Activated CD4-positive, alpha-beta T cell treated with anti-CD3 and anti-CD28 coated beads for 36 hours (primary cell): ENCODE measurements around the gene KLC1. TPM values are rescaled to one million over a fixed set of nuclear protein-coding genes. Genes with fewer than 3 reads are reported as not detected.

Source experiments
- ATAC-seq: fragments of 200-7000 bp; cut with Tn5 transposase; one replicate; pipeline ENCODE4 v1.10.0; 2021; ENCODE audit warnings: mild to moderate bottlenecking, moderate library complexity
- CTCF ChIA-PET: fragments of 350-600 bp; sonication (Branson Sonifier 250); formaldehyde crosslinking; loops from one replicate; lab custom pipeline; 2021; ENCODE audit warnings: antibody characterized with exemption; lab: Charles Lee
- POLR2A ChIA-PET: fragments of 350-600 bp; sonication (Branson Sonifier 250); formaldehyde crosslinking; loops from one replicate; lab custom pipeline; 2021; ENCODE audit warnings: antibody characterized with exemption, inconsistent platforms; lab: Charles Lee
- DNase-seq: peaks from one replicate; pipeline ENCODE4 v3.0.0-alpha.2; 2020
- H3K27ac Mint-ChIP-seq: one replicate; pipeline ENCODE4 v1.8.0; 2021; ENCODE audit warnings: mixed read lengths
- H3K27me3 Mint-ChIP-seq: one replicate; pipeline ENCODE4 v1.8.0; 2021; ENCODE audit warnings: mixed read lengths
- H3K36me3 Mint-ChIP-seq: one replicate; pipeline ENCODE4 v1.8.0; 2021; ENCODE audit warnings: low read depth, mixed read lengths
- H3K4me1 Mint-ChIP-seq: one replicate; pipeline ENCODE4 v1.8.0; 2021; ENCODE audit warnings: mixed read lengths
- H3K4me3 Mint-ChIP-seq: one replicate; pipeline ENCODE4 v1.8.0; 2021; ENCODE audit warnings: mild to moderate bottlenecking, moderate library complexity, mixed read lengths
- H3K9me3 Mint-ChIP-seq: one replicate; pipeline ENCODE4 v1.8.0; 2021; ENCODE audit warnings: low read depth, mixed read lengths
- intact Hi-C, 2 experiments: fragments of 100-400 bp; cut with DNase I in 1 of 2; cut with micrococcal nuclease in 1 of 2; formaldehyde crosslinking; loops; one replicate each; pipeline versions ENCODE4 v1.14.2 to v1.15.1; 2022 to 2024; cut with DNase I, micrococcal nuclease
- total RNA-seq, 2 experiments: library from RNA; stranded (reverse); gene quantifications; one replicate each; pipeline ENCODE4 v1.2.3, GENCODE V29; 2021

The KLC1 gene
- total RNA-seq, 2 experiments from 2014 or later, result 97.4 to 113 TPM

DNA sequence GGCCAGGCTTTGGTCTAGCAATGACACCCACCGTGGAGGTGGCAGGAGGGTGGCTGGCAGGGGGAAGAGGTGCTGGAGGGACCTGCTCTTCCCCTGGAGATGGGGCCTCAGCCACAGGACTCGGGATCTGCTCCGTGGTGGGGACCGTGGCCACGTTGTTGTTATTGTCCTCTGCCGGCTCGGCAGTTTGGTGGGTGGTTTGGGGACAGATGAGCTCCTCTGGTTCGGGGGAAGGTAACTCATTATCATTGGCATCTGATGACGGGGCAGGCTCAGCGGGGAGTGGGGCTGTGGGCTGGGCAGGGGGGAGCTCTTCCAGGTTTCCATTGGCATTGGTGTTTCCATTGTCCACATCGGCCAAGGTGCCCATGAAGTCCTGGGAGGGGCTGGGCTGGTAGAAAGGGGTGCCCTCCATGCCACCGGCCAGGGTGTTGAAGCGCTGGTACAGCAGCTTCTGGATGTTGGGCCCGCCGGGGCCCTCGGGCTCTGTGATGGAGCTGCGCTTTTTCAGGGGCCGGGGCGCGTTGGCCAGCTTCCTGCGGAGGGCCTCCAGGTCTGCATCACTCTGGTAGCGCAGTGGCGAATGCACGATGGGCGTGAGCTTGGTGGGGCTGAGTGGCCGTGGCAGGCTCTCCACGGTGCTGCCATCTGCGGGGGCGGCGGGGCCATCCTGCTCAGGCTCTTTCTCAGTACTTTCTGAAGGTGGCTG is 110.9 kb downstream of the KLC1 start:
- peaks cover 4% of the 10 kb centered on the region for H3K36me3 Mint-ChIP-seq
- CTCF ChIA-PET, result no interaction called here
- POLR2A ChIA-PET, result no interaction called here

DNA sequence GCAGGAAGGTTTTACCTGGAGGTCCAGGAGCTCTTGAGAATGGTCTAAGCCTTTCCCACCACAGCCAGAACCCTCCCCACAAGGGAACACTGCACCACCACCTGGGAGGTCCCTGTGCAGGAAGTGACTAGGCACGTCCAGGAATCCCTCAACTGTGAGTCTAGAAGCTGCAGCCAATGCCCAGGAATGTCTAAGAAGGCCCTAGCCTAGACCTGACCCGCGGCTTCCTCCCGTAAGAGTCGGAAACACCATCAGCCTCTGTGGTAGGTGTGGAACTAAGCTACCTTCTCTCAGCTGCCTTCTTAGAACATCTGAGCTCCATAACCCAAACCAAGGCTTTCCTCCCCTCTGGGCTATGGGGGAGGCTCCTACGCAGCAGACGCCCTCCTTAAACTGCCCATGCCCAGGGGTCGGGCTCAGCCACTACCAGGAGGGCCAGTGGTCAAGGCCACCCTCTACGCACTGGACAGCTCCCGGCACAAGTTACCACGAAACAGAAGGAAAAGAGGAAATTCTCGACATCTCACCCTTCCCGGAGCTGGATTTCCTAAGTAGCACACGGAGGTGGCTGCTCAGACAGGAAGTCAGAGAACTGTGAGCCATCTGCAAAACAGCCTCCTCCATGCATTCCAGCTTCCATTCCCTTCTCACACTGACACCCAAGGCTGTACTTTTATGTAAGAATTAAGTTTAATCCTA is 112.1 kb downstream of the KLC1 start:
- DNase-seq (no peak), ATAC-seq (no peak)
- ChIA-PET CTCF (interaction anchor here (0.6 kb wide), 1 partner anchor 125 kb away, joined by 3 read pairs; no protein-coding TSS in a partner anchor), POLR2A (no interaction called here)
- Mint-ChIP-seq H3K9me3 (no peaks in the 10 kb centered on the region), H3K4me3 (no peak overlapping the region), H3K27ac (no peak overlapping the region), H3K36me3 (peaks cover 4% of the 10 kb centered on the region), H3K4me1 (no peaks in the 10 kb centered on the region), H3K27me3 (no peaks in the 10 kb centered on the region)
- intact Hi-C loops, result no loop called here

More for the DNA sequence above, 110.9 kb downstream of the KLC1 start:
- no peaks in the 10 kb centered on the region for H3K9me3 Mint-ChIP-seq
- no peaks in the 10 kb centered on the region for H3K27me3 Mint-ChIP-seq
- ATAC-seq (no peak), DNase-seq (no peak)
- no peak overlapping the region for H3K27ac Mint-ChIP-seq
- intact Hi-C loops, result no loop called here
- H3K4me3 Mint-ChIP-seq, result no peak overlapping the region
- H3K4me1 Mint-ChIP-seq, result no peaks in the 10 kb centered on the region

DNA sequence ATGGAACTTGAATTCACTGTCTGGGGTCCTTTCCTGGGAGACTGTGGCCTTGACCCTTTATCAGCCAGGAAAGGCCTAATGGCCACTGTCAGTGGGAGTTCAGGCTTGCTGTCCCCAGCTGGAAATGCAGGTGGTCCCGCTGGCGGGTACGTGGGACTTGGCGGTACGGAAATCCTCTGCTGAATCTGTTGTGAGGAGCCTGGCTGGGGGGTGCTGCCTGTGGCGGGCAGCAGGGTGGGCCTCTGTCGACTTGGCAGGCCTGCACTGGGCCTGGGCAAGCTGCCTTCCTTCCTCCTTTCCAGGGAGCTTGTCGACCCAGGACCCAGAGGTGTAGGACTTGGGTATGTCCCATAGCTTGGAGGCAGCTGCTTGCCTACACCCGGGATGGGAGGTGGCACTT is 112.9 kb downstream of the KLC1 start:
- ChIA-PET POLR2A (no interaction called here), CTCF (interaction anchor here (1.4 kb wide), 1 partner anchor 11 kb away, joined by 4 read pairs; no protein-coding TSS in a partner anchor)
- no peaks in the 10 kb centered on the region for H3K27me3 Mint-ChIP-seq
- ATAC-seq (no peak), DNase-seq (no peak)
- intact Hi-C loops, result no loop called here
- H3K27ac Mint-ChIP-seq, result no peak overlapping the region
- peaks cover 6% of the 10 kb centered on the region for H3K36me3 Mint-ChIP-seq
- H3K4me3 Mint-ChIP-seq, result no peak overlapping the region
- no peaks in the 10 kb centered on the region for H3K4me1 Mint-ChIP-seq
- H3K9me3 Mint-ChIP-seq, result no peaks in the 10 kb centered on the region

DNA sequence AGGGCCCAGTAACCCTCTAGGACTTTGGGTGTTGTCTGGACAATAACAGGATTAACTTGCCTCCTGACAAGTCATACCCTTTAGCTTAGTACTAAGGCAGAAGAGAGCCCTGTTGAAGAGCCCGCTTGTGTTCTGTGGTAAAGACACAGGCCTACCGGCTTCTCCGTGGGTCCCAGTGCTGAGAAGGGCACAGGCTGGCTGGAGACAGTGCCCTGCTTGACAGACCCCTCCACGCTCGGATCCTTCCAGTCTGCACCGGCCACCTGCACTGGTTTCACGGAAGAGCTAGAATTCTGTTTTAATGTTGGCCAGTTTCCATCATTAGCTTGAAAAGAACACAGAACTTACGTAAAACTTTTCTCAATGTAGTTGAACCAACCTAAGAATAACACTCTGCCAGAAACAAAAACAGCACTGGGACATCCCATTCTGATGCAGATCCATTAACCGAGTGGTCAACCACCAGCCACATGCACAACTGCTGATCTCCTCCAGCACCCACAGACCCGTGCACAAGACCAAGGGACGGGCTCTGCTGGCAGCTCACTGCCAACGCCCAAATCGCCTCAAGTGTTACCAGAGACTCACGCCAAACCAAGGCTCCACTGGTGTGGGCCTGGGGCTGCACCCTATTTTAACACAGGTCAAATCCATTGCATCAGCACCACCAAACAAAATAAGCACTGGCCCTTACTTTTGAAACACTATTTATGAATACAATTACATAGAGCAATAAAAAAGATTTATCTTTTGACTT is 113.7 kb downstream of the KLC1 start:
- ATAC-seq, result no peak
- Mint-ChIP-seq H3K27ac (no peak overlapping the region), H3K27me3 (no peaks in the 10 kb centered on the region), H3K4me3 (no peak overlapping the region), H3K4me1 (no peaks in the 10 kb centered on the region), H3K9me3 (no peaks in the 10 kb centered on the region), H3K36me3 (peaks cover 6% of the 10 kb centered on the region)
- ChIA-PET CTCF (interaction anchor here (1.4 kb wide), 1 partner anchor 10 kb away, joined by 4 read pairs; no protein-coding TSS in a partner anchor), POLR2A (interaction anchor here (0.6 kb wide), 1 partner anchor 76 kb away, joined by 5 read pairs; no protein-coding TSS in a partner anchor)
- DNase-seq, result no peak
- intact Hi-C loops, result no loop called here

DNA sequence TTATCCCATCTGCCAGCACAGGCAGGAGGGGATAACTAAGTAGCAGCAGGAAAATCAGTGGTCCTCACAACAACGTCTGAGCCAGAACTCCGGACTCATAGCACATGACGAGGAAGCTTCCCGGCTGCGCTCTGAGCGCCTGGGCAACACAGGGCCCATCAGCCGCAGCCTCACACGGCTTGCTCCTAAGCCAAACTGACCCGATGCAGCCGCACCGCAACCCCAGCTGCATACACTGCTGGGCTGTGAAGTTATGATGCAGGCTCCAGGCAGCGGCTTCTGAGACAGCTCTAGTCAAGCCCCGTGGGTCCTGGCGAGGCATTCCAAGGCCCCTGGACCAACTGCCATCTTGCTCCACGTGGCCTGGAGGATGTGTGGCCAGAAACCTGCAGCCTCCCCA is 114.7 kb downstream of the KLC1 start:
- peaks cover 8% of the 10 kb centered on the region for H3K4me1 Mint-ChIP-seq
- H3K9me3 Mint-ChIP-seq, result no peaks in the 10 kb centered on the region
- no peaks in the 10 kb centered on the region for H3K27me3 Mint-ChIP-seq
- no peak overlapping the region for H3K27ac Mint-ChIP-seq
- H3K4me3 Mint-ChIP-seq, result no peak overlapping the region
- H3K36me3 Mint-ChIP-seq, result peaks cover 3% of the 10 kb centered on the region
- no peak for DNase-seq
- ChIA-PET CTCF (no interaction called here), POLR2A (no interaction called here)
- intact Hi-C loops, result no loop called here
- no peak for ATAC-seq

DNA sequence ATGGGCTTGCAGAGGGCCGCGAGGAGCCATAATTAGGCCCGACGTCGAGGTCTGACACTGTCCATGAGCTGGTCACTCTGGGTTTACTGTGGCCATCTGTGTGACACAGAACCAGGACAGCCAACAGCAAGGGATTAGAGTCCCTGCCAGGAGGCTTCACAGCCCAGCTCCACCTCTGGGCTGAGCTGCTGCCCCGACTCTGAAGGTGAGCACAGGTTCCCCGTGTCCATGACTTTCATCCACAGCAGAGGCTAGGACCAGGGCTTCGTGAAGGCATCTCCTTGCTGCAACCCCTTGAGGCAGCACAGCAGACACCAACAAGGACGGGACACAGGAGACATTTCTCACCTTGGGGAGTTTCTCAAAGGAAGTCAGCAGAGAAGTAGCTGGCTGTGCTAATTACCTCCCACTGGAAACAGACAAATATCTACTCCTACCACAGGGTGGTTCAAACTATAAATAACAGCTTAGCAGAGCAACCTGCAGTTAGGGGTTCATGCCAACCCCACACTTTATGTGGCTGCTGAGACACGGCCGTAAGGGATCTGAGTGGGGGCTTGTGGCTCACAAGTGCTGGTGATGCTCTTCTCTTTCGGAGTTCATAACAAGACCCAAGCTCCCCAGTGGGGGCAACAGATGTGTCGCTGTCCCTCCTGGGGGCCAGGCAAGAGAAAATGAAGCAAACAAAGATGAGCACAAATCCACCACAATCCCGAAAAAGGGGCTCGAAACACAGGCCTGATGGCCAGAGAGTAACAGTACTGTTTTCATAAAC is 115.8 kb downstream of the KLC1 start:
- H3K9me3 Mint-ChIP-seq, result no peaks in the 10 kb centered on the region
- H3K36me3 Mint-ChIP-seq, result peaks cover 5% of the 10 kb centered on the region
- H3K4me1 Mint-ChIP-seq, result peaks cover 14% of the 10 kb centered on the region
- H3K4me3 Mint-ChIP-seq, result no peak overlapping the region
- POLR2A ChIA-PET, result no interaction called here
- no peak for ATAC-seq
- no peak for DNase-seq
- H3K27ac Mint-ChIP-seq, result no peak overlapping the region
- intact Hi-C loops, result no loop called here
- H3K27me3 Mint-ChIP-seq, result no peaks in the 10 kb centered on the region
- CTCF ChIA-PET, result no interaction called here

DNA sequence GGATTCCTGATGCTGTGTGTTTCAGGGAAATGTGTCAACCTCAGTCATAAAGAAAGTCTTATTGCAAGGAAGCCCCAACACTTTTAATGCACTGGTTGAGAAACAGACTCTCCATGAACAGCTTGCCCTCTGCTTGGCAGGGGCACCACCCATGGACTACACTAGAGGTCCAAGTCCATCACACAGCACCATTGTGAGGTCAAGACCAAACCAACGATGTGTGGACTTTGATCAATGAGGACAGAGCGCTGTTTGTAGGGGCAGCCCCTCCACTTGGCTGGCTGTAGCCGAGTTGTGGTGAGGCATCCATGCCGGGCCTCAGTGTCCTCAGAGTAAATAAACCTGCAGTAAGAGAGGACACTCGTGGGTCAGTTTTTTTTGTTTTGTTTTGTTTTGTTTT is 116.4 kb downstream of the KLC1 start:
- no peak for DNase-seq
- ChIA-PET CTCF (no interaction called here), POLR2A (no interaction called here)
- Mint-ChIP-seq H3K4me3 (no peak overlapping the region), H3K9me3 (no peaks in the 10 kb centered on the region), H3K4me1 (peaks cover 16% of the 10 kb centered on the region), H3K27me3 (no peaks in the 10 kb centered on the region), H3K36me3 (peaks cover 4% of the 10 kb centered on the region), H3K27ac (no peak overlapping the region)
- ATAC-seq, result no peak
- intact Hi-C loops, result no loop called here

DNA sequence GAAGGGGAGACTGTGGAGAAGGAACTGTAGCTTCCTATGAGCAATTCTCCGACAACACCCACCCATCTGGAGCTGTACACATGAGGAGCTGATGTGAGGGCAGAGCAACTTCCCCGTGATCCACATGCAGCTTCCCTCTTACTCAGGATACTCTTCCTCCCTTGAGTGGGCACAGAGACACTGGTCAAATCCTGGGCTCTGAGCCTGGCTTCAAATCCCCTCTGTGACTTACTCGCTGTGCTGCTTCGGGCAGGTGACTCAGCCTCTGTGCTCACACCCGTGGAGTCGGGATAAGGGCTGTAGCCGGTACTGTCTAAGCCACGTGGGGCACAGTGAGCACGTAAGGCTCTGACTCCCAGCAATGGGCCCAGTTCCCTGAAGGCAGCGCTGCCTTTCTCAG is 117.7 kb downstream of the KLC1 start:
- Mint-ChIP-seq H3K27me3 (no peaks in the 10 kb centered on the region), H3K27ac (no peak overlapping the region), H3K36me3 (peaks cover 4% of the 10 kb centered on the region), H3K9me3 (no peaks in the 10 kb centered on the region), H3K4me3 (no peak overlapping the region), H3K4me1 (peaks cover 16% of the 10 kb centered on the region)
- POLR2A ChIA-PET, result interaction anchor here (0.7 to 0.8 kb wide), 2 partner anchors 99 to 133 kb away, joined by 5 to 7 read pairs; no protein-coding TSS in a partner anchor
- CTCF ChIA-PET, result interaction anchor here (0.7 to 1.2 kb wide), 2 partner anchors 62 to 987 kb away, joined by 3 to 4 read pairs; no protein-coding TSS in a partner anchor
- DNase-seq (no peak), ATAC-seq (no peak)
- intact Hi-C loops, result no loop called here

DNA sequence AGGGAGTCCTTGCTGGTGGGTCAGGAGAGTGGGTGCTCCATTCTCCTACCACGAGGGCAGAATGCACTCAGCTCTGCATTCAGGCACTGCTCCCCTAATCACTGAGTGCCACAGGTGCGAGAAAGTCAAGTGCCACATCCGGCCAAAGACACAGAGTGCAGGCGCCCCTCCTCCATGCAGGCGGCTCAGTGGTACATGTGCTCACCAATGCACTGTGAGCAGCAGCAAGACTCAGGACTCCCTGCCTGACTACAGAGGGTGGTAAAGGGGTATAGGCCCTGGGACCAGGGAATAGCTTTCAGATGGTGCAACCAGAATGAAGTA is 119.5 kb downstream of the KLC1 start:
- H3K9me3 Mint-ChIP-seq, result no peaks in the 10 kb centered on the region
- H3K27me3 Mint-ChIP-seq, result no peaks in the 10 kb centered on the region
- ATAC-seq (peak; percentile 99), DNase-seq (peak; percentile 78)
- H3K4me3 Mint-ChIP-seq, result no peak overlapping the region
- H3K27ac Mint-ChIP-seq, result peak overlapping the region; percentile 70
- intact Hi-C loops, result no loop called here
- ChIA-PET POLR2A (no interaction called here), CTCF (interaction anchor here (0.6 to 0.7 kb wide), 2 partner anchors 70 to 705 kb away, joined by 3 read pairs; no protein-coding TSS in a partner anchor)
- H3K36me3 Mint-ChIP-seq, result peaks cover 4% of the 10 kb centered on the region
- H3K4me1 Mint-ChIP-seq, result peaks cover 16% of the 10 kb centered on the region

DNA sequence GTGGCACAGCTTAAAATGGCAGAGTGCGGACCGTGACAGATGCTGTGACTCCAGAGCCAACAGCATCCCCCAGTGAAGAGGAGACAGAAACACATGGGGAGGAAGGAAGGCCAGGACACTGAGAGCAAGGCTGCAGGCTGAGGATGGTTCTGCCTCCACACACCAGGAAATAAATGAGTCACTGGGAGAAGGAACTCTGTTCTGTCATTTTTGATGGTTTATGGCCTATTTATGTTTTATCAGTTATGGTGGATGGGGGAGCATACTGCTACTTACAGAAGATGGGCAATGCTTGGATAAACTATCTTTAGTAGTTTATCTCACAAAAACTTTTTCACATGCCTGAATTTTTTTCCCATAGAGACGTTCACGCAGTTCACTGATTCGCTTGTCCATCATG is 120.4 kb downstream of the KLC1 start:
- H3K9me3 Mint-ChIP-seq, result no peaks in the 10 kb centered on the region
- CTCF ChIA-PET, result no interaction called here
- ATAC-seq (no peak), DNase-seq (no peak)
- H3K4me3 Mint-ChIP-seq, result no peak overlapping the region
- no peak overlapping the region for H3K27ac Mint-ChIP-seq
- intact Hi-C loops, result no loop called here
- H3K27me3 Mint-ChIP-seq, result no peaks in the 10 kb centered on the region
- POLR2A ChIA-PET, result no interaction called here
- H3K36me3 Mint-ChIP-seq, result peaks cover 6% of the 10 kb centered on the region
- H3K4me1 Mint-ChIP-seq, result peaks cover 16% of the 10 kb centered on the region

DNA sequence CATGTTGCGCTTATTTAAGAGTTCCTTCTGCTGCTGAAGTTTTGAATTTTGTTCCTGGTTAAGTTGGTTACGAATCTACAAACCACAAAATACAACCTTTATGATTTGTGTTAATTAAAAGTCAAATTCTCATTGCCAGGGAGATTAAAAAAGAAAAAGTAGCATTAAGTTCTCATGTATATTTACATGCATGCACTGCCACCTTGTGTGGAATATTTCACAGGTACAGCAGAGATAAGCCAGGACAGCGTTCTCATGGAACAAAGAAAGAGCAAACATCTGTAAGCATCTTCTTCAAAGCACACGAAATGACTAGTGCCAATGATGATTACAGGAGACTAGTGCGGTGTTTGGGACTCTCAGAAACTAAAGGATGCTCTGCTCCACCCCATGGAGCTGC is 120.8 kb downstream of the KLC1 start:
- DNase-seq (no peak), ATAC-seq (no peak)
- H3K9me3 Mint-ChIP-seq, result no peaks in the 10 kb centered on the region
- H3K36me3 Mint-ChIP-seq, result peaks cover 6% of the 10 kb centered on the region
- H3K27ac Mint-ChIP-seq, result no peak overlapping the region
- H3K27me3 Mint-ChIP-seq, result no peaks in the 10 kb centered on the region
- ChIA-PET CTCF (interaction anchor here (0.7 kb wide), 1 partner anchor 14 kb away, joined by 3 read pairs; no protein-coding TSS in a partner anchor), POLR2A (no interaction called here)
- intact Hi-C loops, result loop anchor here in 1 of 2 experiments (5.0 kb wide), 1 partner anchor 178 kb away; no protein-coding TSS in a partner anchor
- no peak overlapping the region for H3K4me3 Mint-ChIP-seq
- peaks cover 16% of the 10 kb centered on the region for H3K4me1 Mint-ChIP-seq
